NCI-H2196 treated with DMSO at 0.1 percent for 48 hours (cell line): ENCODE data around the gene CHIA.

ENCODE experiments used
- DNase-seq: peaks from one replicate; lab custom pipeline; 2025; ENCODE audit not compliant: unreplicated experiment; lab: John Stamatoyannopoulos, UW

Gene CHIA

DNA sequence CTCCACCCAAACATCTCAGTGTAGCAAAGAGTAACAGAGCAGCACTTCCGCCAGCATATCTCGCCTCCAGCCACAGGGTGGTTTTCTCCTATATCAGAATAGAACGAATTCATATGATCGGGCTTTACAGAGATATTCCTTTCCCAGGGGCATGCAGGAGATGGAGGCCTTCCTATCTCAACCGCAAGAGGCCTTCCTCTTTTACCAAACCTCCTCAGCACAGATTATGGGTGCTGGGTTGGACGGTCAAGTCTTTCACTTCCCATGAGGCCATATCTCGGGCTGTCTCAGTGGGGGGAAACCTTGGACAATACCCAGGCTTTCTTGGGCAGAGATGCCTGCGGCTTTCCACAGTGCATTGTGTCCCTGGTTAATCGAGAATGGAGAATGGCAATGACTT, 71.1 kb downstream of the CHIA start:
- DNase-seq, result no peak

DNA sequence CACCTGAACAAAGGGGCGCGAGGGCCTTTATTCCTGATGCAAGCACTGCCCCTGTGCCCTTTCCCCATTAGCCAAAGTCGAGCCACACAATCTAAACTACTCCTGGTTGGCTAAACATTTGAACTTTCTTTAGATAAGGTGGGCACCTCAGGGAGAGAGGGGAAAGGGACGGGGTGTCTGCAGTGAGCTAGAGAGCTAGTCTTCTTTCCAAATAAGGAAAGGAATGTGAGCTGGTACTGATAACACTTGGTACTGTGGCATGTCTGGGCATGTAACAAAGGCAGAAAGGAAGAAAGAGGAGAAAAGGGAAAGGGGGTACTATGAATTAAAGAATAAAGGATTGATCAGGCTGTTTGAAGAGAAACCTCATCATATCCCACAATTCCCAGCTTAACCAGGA, 74.0 kb downstream of the CHIA start:
- no peak for DNase-seq

DNA sequence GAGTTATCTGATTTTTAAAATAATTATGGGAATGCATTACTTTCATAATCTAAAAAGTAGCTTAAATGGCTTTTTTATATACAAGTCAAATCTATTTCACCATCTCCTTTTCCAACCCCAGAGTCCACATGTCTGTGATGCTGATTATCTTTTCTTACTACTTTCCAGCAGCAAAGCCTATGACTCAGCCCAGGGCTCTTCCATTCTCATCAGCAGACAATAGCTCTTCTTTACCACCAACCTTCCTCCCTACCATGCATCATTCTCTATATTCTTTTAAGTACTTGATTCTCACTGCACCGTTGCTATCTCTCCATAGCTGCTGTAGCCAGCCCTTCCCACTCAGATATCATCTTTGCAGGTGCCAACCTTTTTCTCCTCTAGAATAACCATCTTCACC, 75.6 kb downstream of the CHIA start:
- DNase-seq, result no peak

DNA sequence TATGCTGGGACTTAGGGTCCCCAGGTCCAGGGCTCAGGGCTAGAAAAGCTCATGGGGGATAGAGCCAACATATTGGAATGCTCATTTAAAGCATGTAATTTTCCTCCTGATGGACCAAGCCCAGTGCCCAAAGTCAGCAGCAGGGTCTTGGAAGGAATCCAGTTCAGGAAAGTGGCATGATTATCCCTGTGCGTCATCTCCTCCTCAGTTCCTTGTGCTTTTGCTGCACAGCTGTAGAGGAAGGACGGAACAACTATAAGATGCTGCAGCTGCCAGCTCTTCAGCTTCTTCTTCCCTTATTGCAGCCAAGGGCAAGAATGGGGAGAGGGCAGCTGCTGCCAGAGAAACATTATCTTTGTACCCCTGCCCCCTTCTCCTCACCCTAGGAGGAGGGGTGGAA, 78.5 kb downstream of the CHIA start:
- no peak for DNase-seq

DNA sequence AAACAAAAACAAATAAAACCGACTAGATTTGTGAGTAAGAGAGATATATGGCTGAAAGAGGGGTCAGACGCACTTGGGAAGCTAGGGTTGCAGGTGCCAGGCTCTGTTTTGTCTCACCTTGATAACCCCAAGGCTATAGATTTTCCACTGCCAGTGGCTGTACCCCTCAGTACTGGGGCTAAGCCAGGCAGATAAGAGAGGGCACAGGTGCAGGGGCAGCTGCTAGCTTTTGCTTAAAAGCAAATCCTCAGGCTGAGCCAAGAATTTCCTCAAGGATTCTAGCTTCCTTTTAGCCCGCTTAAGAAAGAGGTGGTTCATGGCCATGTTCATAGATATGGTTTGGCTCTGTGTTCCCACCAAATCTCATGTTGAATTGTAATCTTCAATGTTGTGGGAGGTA, 79.0 kb downstream of the CHIA start:
- no peak for DNase-seq
